Parathyroid adenoma (tissue), 2 donors: ENCODE measurements around the gene FOXA3.

Experiments used
- H2AFZ ChIP-seq: fragments of 300-600 bp; sonication (generic); one replicate; pipeline ENCODE4 v1.7.0; 2017; ENCODE audit warnings: antibody characterized with exemption, mild to moderate bottlenecking
- H3K27ac ChIP-seq: fragments of 300-600 bp; sonication (generic); one replicate; pipeline ENCODE4 v1.7.0; 2017
- H3K27me3 ChIP-seq: fragments of 300-600 bp; sonication (generic); one replicate; pipeline ENCODE4 v1.7.0; 2017; ENCODE audit warnings: low read length; ENCODE audit not compliant: control insufficient read depth, insufficient read depth
- H3K36me3 ChIP-seq: fragments of 300-600 bp; sonication (generic); one replicate; pipeline ENCODE4 v1.7.0; 2017; ENCODE audit warnings: low read length; ENCODE audit not compliant: control insufficient read depth, insufficient read depth
- H3K4me1 ChIP-seq: fragments of 300-600 bp; sonication (generic); one replicate; pipeline ENCODE4 v1.7.0; 2017; ENCODE audit warnings: control low read depth
- H3K4me2 ChIP-seq: fragments of 300-600 bp; sonication (generic); one replicate; pipeline ENCODE4 v1.7.0; 2017; ENCODE audit warnings: low read length
- H3K4me3 ChIP-seq: fragments of 300-600 bp; sonication (generic); one replicate; pipeline ENCODE4 v1.7.0; 2017; ENCODE audit warnings: low read depth, low read length
- H3K79me2 ChIP-seq: fragments of 300-600 bp; sonication (generic); one replicate; pipeline ENCODE4 v1.7.0; 2017; ENCODE audit warnings: control low read depth
- H3K9ac ChIP-seq: fragments of 300-600 bp; sonication (generic); one replicate; pipeline ENCODE4 v1.7.0; 2017; ENCODE audit warnings: mild to moderate bottlenecking
- H3K9me3 ChIP-seq: fragments of 300-600 bp; sonication (generic); one replicate; pipeline ENCODE4 v1.7.0; 2017; ENCODE audit warnings: low read length; ENCODE audit not compliant: control insufficient read depth
- CTCF ChIP-seq: fragments of 300-600 bp; sonication (generic); IDR thresholded peaks from one replicate; pipeline ENCODE4 v1.7.0; 2017; ENCODE audit warnings: antibody characterized with exemption, mild to moderate bottlenecking
- donor health status: primary hyperparathyroidism.

The FOXA3 gene

GRCh38 chr19:45817010-45817724, 47.0 kb upstream of the FOXA3 start:
- Histone ChIP-seq H3K4me2 (peak overlapping the region; percentile 33), H3K27me3 (no peaks in the 10 kb centered on the region), H3K79me2 (no peaks in the 10 kb centered on the region), H3K36me3 (no peaks in the 10 kb centered on the region), H3K4me1 (no peaks in the 10 kb centered on the region), H3K4me3 (peak overlapping the region; percentile 28), H2AFZ (no peak overlapping the region), H3K9me3 (no peaks in the 10 kb centered on the region), H3K27ac (no peak overlapping the region), H3K9ac (no peak overlapping the region)
- TF ChIP-seq CTCF, result peak; percentile 96

- Histone ChIP-seq H3K4me1 (no peaks in the 10 kb centered on the region), H3K9me3 (no peaks in the 10 kb centered on the region), H3K4me3 (no peak overlapping the region), H3K27me3 (no peaks in the 10 kb centered on the region), H3K79me2 (no peaks in the 10 kb centered on the region), H3K9ac (no peak overlapping the region), H3K36me3 (no peaks in the 10 kb centered on the region), H3K27ac (no peak overlapping the region), H2AFZ (no peak overlapping the region), H3K4me2 (no peak overlapping the region)
- no peak for TF ChIP-seq CTCF
Observed at GRCh38 chr19:45817725-45818301, 46.3 kb upstream of the FOXA3 start.

- Histone ChIP-seq H3K79me2 (no peaks in the 10 kb centered on the region), H3K36me3 (no peaks in the 10 kb centered on the region), H3K9ac (no peak overlapping the region), H3K27me3 (no peaks in the 10 kb centered on the region), H3K4me1 (no peaks in the 10 kb centered on the region), H3K9me3 (no peaks in the 10 kb centered on the region), H2AFZ (no peak overlapping the region), H3K27ac (no peak overlapping the region), H3K4me3 (no peak overlapping the region), H3K4me2 (no peak overlapping the region)
- TF ChIP-seq CTCF, result no peak
Observed at GRCh38 chr19:45819769-45820168, 44.4 kb upstream of the FOXA3 start.

GRCh38 chr19:45820413-45821102, 43.6 kb upstream of the FOXA3 start:
- Histone ChIP-seq H3K4me3 (no peak overlapping the region), H3K4me1 (no peaks in the 10 kb centered on the region), H3K79me2 (no peaks in the 10 kb centered on the region), H2AFZ (no peak overlapping the region), H3K27ac (no peak overlapping the region), H3K9ac (no peak overlapping the region), H3K9me3 (no peaks in the 10 kb centered on the region), H3K27me3 (no peaks in the 10 kb centered on the region), H3K4me2 (no peak overlapping the region), H3K36me3 (no peaks in the 10 kb centered on the region)
- TF ChIP-seq CTCF, result no peak
